ENCODE measurements around the gene DENND1B. TPM values are rescaled to one million over a fixed set of nuclear protein-coding genes. Genes with fewer than 3 reads are reported as not detected.

Gene DENND1B
- total and polyA plus RNA-seq, 4 donors = 1.7 to 13.7 (median 7.9) TPM

GRCh38 chr1:197677313-197677712 is 98.0 kb downstream of the DENND1B start:
- no peak for DNase-seq (ENCODE audit: low spot score)
- no peaks in the 10 kb centered on the region for H3K9me3 ChIP-seq (ENCODE audit: control insufficient read depth in 4 of 4, low read length in 3 of 4)
- H3K27me3 ChIP-seq (ENCODE audit: control insufficient read depth in 4 of 4, insufficient read depth in 4 of 4, low read length in 3 of 4) = no peaks in the 10 kb centered on the region
- H3K9ac ChIP-seq (ENCODE audit: low read depth in 1 of 2, low read length in 2 of 2) = no peak overlapping the region
- H3K27ac ChIP-seq (ENCODE audit: low read depth in 1 of 2, low read length in 2 of 2) = no peak overlapping the region
- peaks cover 0 to 19% (median 6%) of the 10 kb centered on the region in 4 donors for H3K4me1 ChIP-seq (ENCODE audit: control insufficient read depth in 4 of 4, insufficient read depth in 4 of 4, low read length in 3 of 4)
- WGBS = 93% methylated on average over 3 of the region's 3 CpGs
- TF ChIP-seq NR2F2 (IDR thresholded peaks at IDR 0.05) (no peak), HNF4G (IDR thresholded peaks at IDR 0.05) (no peak), HNF4A (conservative IDR thresholded peaks at IDR 0.05) (no peak), YY1 (IDR thresholded peaks at IDR 0.05) (no peak), GABPA (IDR thresholded peaks at IDR 0.05 in 1 of 2, conservative IDR thresholded peaks at IDR 0.05 in 1 of 2) (no peak), REST (IDR thresholded peaks at IDR 0.05) (no peak), MAX (IDR thresholded peaks at IDR 0.05) (no peak), RXRA (IDR thresholded peaks at IDR 0.05) (no peak), SP1 (IDR thresholded peaks at IDR 0.05) (no peak), FOXA2 (IDR thresholded peaks at IDR 0.05) (no peak), ZBTB33 (IDR thresholded peaks at IDR 0.05) (no peak), TAF1 (conservative IDR thresholded peaks at IDR 0.05) (no peak), CTCF (IDR thresholded peaks at IDR 0.05; ENCODE audit: low read depth, low read length, missing input control) (no peak), FOXA1 (IDR thresholded peaks at IDR 0.05) (no peak), EGR1 (IDR thresholded peaks at IDR 0.05; ENCODE audit: low read depth in 2 of 2) (no peak), ATF3 (IDR thresholded peaks at IDR 0.05) (no peak), RAD21 (IDR thresholded peaks at IDR 0.05) (no peak), JUND (IDR thresholded peaks at IDR 0.05) (no peak)
- no peaks in the 10 kb centered on the region for H3K36me3 ChIP-seq (ENCODE audit: control insufficient read depth in 4 of 4, insufficient read depth in 3 of 4, low read depth in 1 of 4, low read length in 3 of 4)
- H3K4me3 ChIP-seq (ENCODE audit: low read depth in 1 of 3, low read length in 3 of 3) = no peak overlapping the region

Measured in liver (tissue), 9 donors.